Measurements from ENCODE around the gene CEBPE. TPM values are rescaled to one million over a fixed set of nuclear protein-coding genes. Genes with fewer than 3 reads are reported as not detected.
A peak's percentile ranks its signal among the peaks of the same experiment; 100 is the strongest.

Gene CEBPE
- total and polyA plus RNA-seq, 2 experiments from 2014 or later, result not detected

DNA sequence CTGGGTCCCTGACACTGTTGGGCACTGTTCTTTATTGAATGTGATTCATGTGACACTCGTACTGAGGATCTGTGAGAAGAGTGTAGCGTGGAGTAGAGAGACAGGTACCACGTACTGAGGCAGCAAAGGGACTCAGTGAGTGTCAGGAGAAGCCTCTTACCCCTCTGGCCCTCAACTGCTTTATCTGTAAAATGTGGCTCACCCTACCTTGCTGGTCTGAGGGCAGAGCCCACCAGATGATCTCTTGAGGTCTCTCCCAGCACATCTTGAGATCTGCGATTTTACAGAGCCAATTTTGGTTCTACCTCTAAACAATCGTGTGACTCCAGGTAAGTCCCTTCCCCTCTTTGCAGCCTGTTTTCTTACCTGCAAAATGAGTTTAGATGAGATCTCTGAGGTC lies 3.1 kb downstream of the CEBPE start:
- H3K4me2 ChIP-seq (ENCODE audit: unreplicated experiment), result no peak overlapping the region
- peaks cover 34% of the 10 kb centered on the region for H3K4me1 ChIP-seq (ENCODE audit: insufficient read depth)
- no peak for TF ChIP-seq EZH2phosphoT487 (IDR thresholded peaks at IDR 0.05; ENCODE audit: insufficient read depth, low read depth)
- no peak for TF ChIP-seq EZH2 (IDR thresholded peaks at IDR 0.05; ENCODE audit: insufficient read depth, poor library complexity, severe bottlenecking)
- in situ Hi-C loops (cut with MboI), result no loop called here
- no peaks in the 10 kb centered on the region for H3K27me3 ChIP-seq (replicated peaks; ENCODE audit: insufficient read depth)
- WGBS, 2 experiments (ENCODE audit: low coverage in 1 of 2, low lambda C conversion rate in 2 of 2, missing lambda C conversion rate in 2 of 2), result 78 to 86% methylated on average over 5 of the region's 5 CpGs
- no peaks in the 10 kb centered on the region for H4K20me1 ChIP-seq (ENCODE audit: insufficient read depth)
- H3K27ac ChIP-seq, result peak overlapping the region; percentile 83
- DNase-seq, result no peak
- H3K9me3 ChIP-seq (ENCODE audit: low read depth), result no peaks in the 10 kb centered on the region
- peak overlapping the region; percentile 68; the same call in 1 of the 2 replicates for H3K9ac ChIP-seq
- no peaks in the 10 kb centered on the region for H3K36me3 ChIP-seq (ENCODE audit: low read depth)
- H3F3A ChIP-seq (ENCODE audit: insufficient read depth), result peaks cover 9% of the 10 kb centered on the region; the same call in 1 of the 2 replicates
- no peaks in the 10 kb centered on the region for H3K79me2 ChIP-seq (ENCODE audit: insufficient read depth)
- no peak overlapping the region for H3K4me3 ChIP-seq
- H2AFZ ChIP-seq, result no peak overlapping the region
- H3K9me2 ChIP-seq (ENCODE audit: insufficient read depth), result no peaks in the 10 kb centered on the region

DNA sequence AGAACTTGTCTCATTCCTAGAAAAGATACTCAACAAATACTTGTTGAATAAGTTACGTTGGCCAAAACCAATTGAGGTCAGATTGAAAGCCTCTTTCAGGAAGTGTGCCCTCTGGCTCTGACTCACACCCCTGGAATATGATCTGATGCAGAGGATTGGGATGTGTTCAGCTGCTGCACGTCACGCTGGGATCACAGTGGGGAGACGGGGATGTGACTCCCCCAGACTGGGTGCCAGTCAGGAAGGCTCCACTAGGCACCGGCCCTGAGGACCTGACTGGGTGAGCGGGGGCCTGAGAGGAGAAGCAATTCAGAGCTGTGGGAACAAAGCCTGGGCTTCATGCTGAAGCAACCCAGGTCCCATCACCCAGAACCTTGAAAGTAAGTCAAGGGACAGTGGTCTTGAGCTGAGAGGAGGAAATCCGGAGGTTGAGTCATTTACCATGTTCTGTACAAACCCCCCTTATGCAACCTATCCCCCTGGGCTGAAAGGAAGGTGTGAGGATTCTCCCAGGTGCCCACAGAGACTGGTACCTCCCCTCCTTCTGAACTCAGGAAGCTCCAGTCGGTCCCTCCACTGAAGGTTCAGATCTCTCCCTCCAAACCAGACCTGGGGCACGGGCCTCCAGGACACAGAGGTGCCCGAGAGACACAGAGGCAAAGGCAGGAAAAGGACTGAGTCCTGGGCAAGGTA lies 3.9 kb downstream of the CEBPE start:
- in situ Hi-C loops (cut with MboI), result no loop called here
- no peaks in the 10 kb centered on the region for H4K20me1 ChIP-seq (ENCODE audit: insufficient read depth)
- H3K9me2 ChIP-seq (ENCODE audit: insufficient read depth), result no peaks in the 10 kb centered on the region
- H3K9ac ChIP-seq, result peak overlapping the region; percentile 68
- H3K79me2 ChIP-seq (ENCODE audit: insufficient read depth), result no peaks in the 10 kb centered on the region
- H3K4me3 ChIP-seq, result peak overlapping the region; percentile 33; the same call in 1 of the 2 replicates
- no peaks in the 10 kb centered on the region for H3K9me3 ChIP-seq (ENCODE audit: low read depth)
- H3K36me3 ChIP-seq (ENCODE audit: low read depth), result no peaks in the 10 kb centered on the region
- no peaks in the 10 kb centered on the region for H3K27me3 ChIP-seq (replicated peaks; ENCODE audit: insufficient read depth)
- H3K4me2 ChIP-seq (ENCODE audit: unreplicated experiment), result peak overlapping the region; percentile 61
- peaks cover 9% of the 10 kb centered on the region; the same call in 1 of the 2 replicates for H3F3A ChIP-seq (ENCODE audit: insufficient read depth)
- no peak for TF ChIP-seq EZH2 (IDR thresholded peaks at IDR 0.05; ENCODE audit: insufficient read depth, poor library complexity, severe bottlenecking)
- TF ChIP-seq EZH2phosphoT487 (IDR thresholded peaks at IDR 0.05; ENCODE audit: insufficient read depth, low read depth), result 0 out of 2 replicates have a peak, but pooled peaks have one; percentile 43
- H3K27ac ChIP-seq, result peak overlapping the region; percentile 83
- DNase-seq, result peak; percentile 98
- WGBS, 2 experiments (ENCODE audit: low coverage in 1 of 2, low lambda C conversion rate in 2 of 2, missing lambda C conversion rate in 2 of 2), result 22 to 29% methylated on average over 9 to 10 of the region's 10 CpGs
- peak overlapping the region; percentile 54 for H2AFZ ChIP-seq
- H3K4me1 ChIP-seq (ENCODE audit: insufficient read depth), result peaks cover 33% of the 10 kb centered on the region

DNA sequence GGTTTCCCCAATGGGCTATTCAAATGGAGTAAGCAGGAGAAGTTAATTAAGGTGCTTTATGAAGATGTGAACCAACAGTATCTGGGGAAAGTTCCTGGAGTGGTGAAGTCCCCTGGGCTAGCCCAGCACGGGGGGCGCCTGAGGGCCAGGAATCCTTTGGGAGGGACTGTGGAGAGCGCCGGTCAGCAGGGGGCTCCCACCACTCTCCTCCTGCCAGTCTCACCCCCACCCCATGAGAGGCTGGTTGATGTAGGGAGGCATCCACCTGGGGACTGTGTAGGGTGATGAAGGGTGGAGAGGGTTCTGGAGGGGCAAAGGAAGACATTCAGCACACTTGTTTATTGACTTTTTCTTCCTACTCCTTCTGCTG lies 4.4 kb downstream of the CEBPE start:
- peak overlapping the region; percentile 83 for H3K27ac ChIP-seq
- H3K4me2 ChIP-seq (ENCODE audit: unreplicated experiment), result peak overlapping the region; percentile 60
- H3K9ac ChIP-seq, result peak overlapping the region; percentile 38; the same call in 1 of the 2 replicates
- H3K36me3 ChIP-seq (ENCODE audit: low read depth), result no peaks in the 10 kb centered on the region
- H3K79me2 ChIP-seq (ENCODE audit: insufficient read depth), result no peaks in the 10 kb centered on the region
- H3K4me1 ChIP-seq (ENCODE audit: insufficient read depth), result peaks cover 33% of the 10 kb centered on the region
- DNase-seq, result no peak
- no peaks in the 10 kb centered on the region for H3K9me3 ChIP-seq (ENCODE audit: low read depth)
- H3K4me3 ChIP-seq, result no peak overlapping the region
- H2AFZ ChIP-seq, result no peak overlapping the region
- no peaks in the 10 kb centered on the region for H4K20me1 ChIP-seq (ENCODE audit: insufficient read depth)
- TF ChIP-seq EZH2 (IDR thresholded peaks at IDR 0.05; ENCODE audit: insufficient read depth, poor library complexity, severe bottlenecking), result no peak
- TF ChIP-seq EZH2phosphoT487 (IDR thresholded peaks at IDR 0.05; ENCODE audit: insufficient read depth, low read depth), result no peak
- 68 to 69% methylated on average over 4 of the region's 4 CpGs for WGBS, 2 experiments (ENCODE audit: low coverage in 1 of 2, low lambda C conversion rate in 2 of 2, missing lambda C conversion rate in 2 of 2)
- peaks cover 9% of the 10 kb centered on the region; the same call in 1 of the 2 replicates for H3F3A ChIP-seq (ENCODE audit: insufficient read depth)
- H3K27me3 ChIP-seq (replicated peaks; ENCODE audit: insufficient read depth), result no peaks in the 10 kb centered on the region
- H3K9me2 ChIP-seq (ENCODE audit: insufficient read depth), result no peaks in the 10 kb centered on the region
- in situ Hi-C loops (cut with MboI), result no loop called here

DNA sequence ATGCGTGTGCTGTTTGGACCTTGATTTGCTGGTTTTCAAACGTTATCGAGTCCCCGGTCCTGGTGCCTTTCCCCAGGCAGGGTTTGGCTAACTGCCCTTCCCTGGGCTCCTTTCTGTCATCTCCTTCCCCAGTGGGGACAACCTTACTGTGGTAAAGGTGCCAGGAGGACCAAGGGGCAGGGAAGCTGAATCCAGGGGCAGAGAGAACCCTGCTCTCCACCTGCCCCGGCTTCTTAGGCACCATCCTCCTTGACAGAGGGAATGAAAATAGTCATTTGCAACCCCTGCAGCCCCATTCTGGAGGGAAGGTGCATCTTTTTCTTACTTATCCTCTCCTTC lies 5.0 kb downstream of the CEBPE start:
- peak overlapping the region; percentile 83 for H3K27ac ChIP-seq
- no peaks in the 10 kb centered on the region for H3K9me3 ChIP-seq (ENCODE audit: low read depth)
- 0 out of 2 replicates have a peak overlapping the region, but pooled peaks have one; percentile 3 for H2AFZ ChIP-seq
- no peaks in the 10 kb centered on the region for H3K79me2 ChIP-seq (ENCODE audit: insufficient read depth)
- H3K4me2 ChIP-seq (ENCODE audit: unreplicated experiment), result peak overlapping the region; percentile 60
- H3K36me3 ChIP-seq (ENCODE audit: low read depth), result no peaks in the 10 kb centered on the region
- no peak for TF ChIP-seq EZH2 (IDR thresholded peaks at IDR 0.05; ENCODE audit: insufficient read depth, poor library complexity, severe bottlenecking)
- TF ChIP-seq EZH2phosphoT487 (IDR thresholded peaks at IDR 0.05; ENCODE audit: insufficient read depth, low read depth), result no peak
- DNase-seq, result no peak
- WGBS, 2 experiments (ENCODE audit: low coverage in 1 of 2, low lambda C conversion rate in 2 of 2, missing lambda C conversion rate in 2 of 2), result 84 to 87% methylated on average over 5 of the region's 5 CpGs
- H3K4me3 ChIP-seq, result no peak overlapping the region
- H4K20me1 ChIP-seq (ENCODE audit: insufficient read depth), result no peaks in the 10 kb centered on the region
- peaks cover 33% of the 10 kb centered on the region for H3K4me1 ChIP-seq (ENCODE audit: insufficient read depth)
- in situ Hi-C loops (cut with MboI), result no loop called here
- peaks cover 9% of the 10 kb centered on the region; the same call in 1 of the 2 replicates for H3F3A ChIP-seq (ENCODE audit: insufficient read depth)
- no peaks in the 10 kb centered on the region for H3K9me2 ChIP-seq (ENCODE audit: insufficient read depth)
- H3K27me3 ChIP-seq (replicated peaks; ENCODE audit: insufficient read depth), result no peaks in the 10 kb centered on the region
- no peak overlapping the region for H3K9ac ChIP-seq

Data from GM23248 (cell line).